Right lobe of liver (tissue), 4 donors: ENCODE data around the gene RELN.

Experiments used
- POLR2A ChIP-seq: fragments of 450-650 bp; IDR thresholded peaks from one replicate; pipeline ENCODE4 v1.6.1; 2017; ENCODE audit warnings: antibody characterized with exemption, mild to moderate bottlenecking
- TF ChIP-seq, protein P1 (sequence below), 4 donors: fragments of 200-600 bp in 3 of 4; fragments of 450-650 bp in 1 of 4; IDR thresholded peaks; one replicate each; pipeline versions ENCODE4 v1.5.1 to v1.8.0; 2016 to 2022; ENCODE audit warnings: antibody characterized with exemption in 4 of 4, mild to moderate bottlenecking in 2 of 4
- donor health status: DM: no; HTN: no; CAD: no.
- donor health status: DM: no; HTN: no; CAD: no.
- donor health status: DM: no; HTN: yes; CAD: no.

DNA sequence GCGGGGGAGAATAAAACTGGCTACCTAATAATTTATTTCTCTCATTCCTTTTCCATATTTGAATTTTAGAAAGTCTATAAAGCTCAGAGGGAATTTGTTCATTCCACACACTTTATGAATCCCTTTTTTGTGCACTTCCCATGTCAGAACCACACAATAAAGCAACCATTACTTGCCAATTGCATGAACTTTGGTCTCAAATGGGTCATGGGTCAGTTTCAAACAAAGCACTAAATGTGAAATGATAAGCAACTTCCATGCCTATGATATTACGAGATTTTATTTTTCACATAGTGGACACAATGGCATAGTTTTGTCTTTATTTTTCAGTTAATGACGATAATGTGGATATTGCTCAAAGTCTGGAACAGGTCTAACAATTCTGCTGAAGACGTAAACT lies 18.6 kb upstream of the RELN start:
- TF ChIP-seq, protein P1, sequence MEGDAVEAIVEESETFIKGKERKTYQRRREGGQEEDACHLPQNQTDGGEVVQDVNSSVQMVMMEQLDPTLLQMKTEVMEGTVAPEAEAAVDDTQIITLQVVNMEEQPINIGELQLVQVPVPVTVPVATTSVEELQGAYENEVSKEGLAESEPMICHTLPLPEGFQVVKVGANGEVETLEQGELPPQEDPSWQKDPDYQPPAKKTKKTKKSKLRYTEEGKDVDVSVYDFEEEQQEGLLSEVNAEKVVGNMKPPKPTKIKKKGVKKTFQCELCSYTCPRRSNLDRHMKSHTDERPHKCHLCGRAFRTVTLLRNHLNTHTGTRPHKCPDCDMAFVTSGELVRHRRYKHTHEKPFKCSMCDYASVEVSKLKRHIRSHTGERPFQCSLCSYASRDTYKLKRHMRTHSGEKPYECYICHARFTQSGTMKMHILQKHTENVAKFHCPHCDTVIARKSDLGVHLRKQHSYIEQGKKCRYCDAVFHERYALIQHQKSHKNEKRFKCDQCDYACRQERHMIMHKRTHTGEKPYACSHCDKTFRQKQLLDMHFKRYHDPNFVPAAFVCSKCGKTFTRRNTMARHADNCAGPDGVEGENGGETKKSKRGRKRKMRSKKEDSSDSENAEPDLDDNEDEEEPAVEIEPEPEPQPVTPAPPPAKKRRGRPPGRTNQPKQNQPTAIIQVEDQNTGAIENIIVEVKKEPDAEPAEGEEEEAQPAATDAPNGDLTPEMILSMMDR (IDR thresholded peaks at IDR 0.05): no peak
- TF ChIP-seq POLR2A: no peak
